C4-2B (cell line): ENCODE measurements around the gene GPR108.

Experiments
- CTCF ChIP-seq: fragments of 450-650 bp; conservative IDR thresholded peaks from 2 replicates; pipeline ENCODE4 v1.5.1; 2017; ENCODE audit warnings: mild to moderate bottlenecking
- ZFX ChIP-seq: fragments of 450-650 bp; IDR thresholded peaks from 2 replicates; pipeline ENCODE4 v1.6.1; 2017

DNA sequence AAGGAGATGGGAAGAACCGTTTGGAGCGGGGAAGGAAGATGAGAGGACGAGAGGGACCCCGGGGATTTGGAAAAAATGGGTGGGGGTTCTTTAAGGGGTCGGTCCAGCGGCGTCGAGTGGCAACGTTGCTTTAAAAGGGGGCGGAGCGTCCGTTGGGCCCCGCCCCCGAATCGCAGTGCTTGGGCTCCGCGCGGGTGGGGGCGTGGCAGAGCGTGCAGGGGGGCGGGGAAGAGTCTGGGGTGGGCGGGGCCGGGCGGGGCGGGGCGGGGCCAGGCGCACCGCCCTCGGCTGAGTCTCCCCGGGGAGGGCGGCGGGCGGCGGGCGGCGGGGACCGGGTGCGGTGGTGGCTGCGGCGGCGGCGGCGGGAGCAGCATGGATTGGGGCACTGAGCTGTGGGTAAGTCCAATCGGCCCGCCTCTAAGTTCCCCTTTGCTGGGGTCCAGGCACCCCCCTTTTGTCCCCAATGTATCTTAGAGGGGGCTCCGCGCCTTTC is 2.1 kb upstream of the GPR108 start, which contains the start of gene TRIP10:
- no peak for TF ChIP-seq CTCF
- no peak for TF ChIP-seq ZFX
